ENCODE data around the gene OTOF. TPM values are rescaled to one million over a fixed set of nuclear protein-coding genes. Genes with fewer than 3 reads are reported as not detected.
A peak's percentile ranks its signal among the peaks of the same experiment; 100 is the strongest.

The OTOF gene
- total and polyA plus RNA-seq, 4 donors: 0.03 to 0.09 (median 0.08) TPM; not detected in 1

DNA sequence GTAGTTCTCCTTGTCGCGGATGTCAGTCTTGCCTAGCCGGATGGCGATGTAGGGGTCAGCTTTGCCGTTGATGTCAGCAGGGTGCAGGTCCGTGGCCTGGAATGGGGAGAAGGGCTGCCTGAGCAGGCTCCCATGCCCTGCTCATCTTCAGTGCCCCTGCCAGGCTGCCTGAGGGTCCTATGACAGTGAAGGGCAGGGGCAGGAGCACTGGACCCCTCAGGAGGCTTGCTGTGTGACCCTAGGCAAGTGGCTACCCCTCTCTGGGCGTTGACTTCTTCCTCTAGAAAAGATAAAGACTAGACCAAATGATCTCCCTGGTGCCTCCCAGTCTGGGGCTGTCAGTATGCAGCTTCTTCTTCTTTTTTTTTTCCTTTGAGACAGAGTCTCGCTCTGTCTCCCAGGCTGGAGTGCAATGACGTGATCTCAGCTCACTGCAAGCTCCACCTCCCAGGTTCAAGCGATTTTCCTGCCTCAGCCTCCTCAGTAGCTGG lies 11.9 kb downstream of the OTOF start:
- Histone ChIP-seq H3K4me3 (no peak overlapping the region), H3K4me1 (ENCODE audit: control insufficient read depth in 5 of 5, insufficient read depth in 5 of 5, low read length in 5 of 5) (peaks cover 0 to 2% (median 0%) of the 10 kb centered on the region in 5 donors), H3K9ac (ENCODE audit: insufficient read depth in 1 of 2, low read length in 2 of 2) (no peak overlapping the region), H3K36me3 (ENCODE audit: control insufficient read depth in 4 of 4, insufficient read depth in 4 of 4, low read length in 4 of 4) (no peaks in the 10 kb centered on the region), H3K9me3 (ENCODE audit: control insufficient read depth in 4 of 4, insufficient read depth in 3 of 4, low read length in 3 of 4) (peaks cover 0 to 4% (median 0%) of the 10 kb centered on the region in 4 donors), H3K27me3 (ENCODE audit: control insufficient read depth in 3 of 3, insufficient read depth in 3 of 3, low read length in 2 of 3) (no peaks in the 10 kb centered on the region), H3K27ac (ENCODE audit: low read depth in 1 of 2, low read length in 1 of 2) (no peak overlapping the region)
- WGBS, 2 donors: 90% methylated on average over 10 of the region's 10 CpGs
- TF ChIP-seq, protein P1, sequence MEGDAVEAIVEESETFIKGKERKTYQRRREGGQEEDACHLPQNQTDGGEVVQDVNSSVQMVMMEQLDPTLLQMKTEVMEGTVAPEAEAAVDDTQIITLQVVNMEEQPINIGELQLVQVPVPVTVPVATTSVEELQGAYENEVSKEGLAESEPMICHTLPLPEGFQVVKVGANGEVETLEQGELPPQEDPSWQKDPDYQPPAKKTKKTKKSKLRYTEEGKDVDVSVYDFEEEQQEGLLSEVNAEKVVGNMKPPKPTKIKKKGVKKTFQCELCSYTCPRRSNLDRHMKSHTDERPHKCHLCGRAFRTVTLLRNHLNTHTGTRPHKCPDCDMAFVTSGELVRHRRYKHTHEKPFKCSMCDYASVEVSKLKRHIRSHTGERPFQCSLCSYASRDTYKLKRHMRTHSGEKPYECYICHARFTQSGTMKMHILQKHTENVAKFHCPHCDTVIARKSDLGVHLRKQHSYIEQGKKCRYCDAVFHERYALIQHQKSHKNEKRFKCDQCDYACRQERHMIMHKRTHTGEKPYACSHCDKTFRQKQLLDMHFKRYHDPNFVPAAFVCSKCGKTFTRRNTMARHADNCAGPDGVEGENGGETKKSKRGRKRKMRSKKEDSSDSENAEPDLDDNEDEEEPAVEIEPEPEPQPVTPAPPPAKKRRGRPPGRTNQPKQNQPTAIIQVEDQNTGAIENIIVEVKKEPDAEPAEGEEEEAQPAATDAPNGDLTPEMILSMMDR (IDR thresholded peaks at IDR 0.05; ENCODE audit: control extremely low read depth, extremely low read depth): no peak
- ATAC-seq (ENCODE audit: insufficient read depth, low FRiP score) (no peak), DNase-seq (no peak)

DNA sequence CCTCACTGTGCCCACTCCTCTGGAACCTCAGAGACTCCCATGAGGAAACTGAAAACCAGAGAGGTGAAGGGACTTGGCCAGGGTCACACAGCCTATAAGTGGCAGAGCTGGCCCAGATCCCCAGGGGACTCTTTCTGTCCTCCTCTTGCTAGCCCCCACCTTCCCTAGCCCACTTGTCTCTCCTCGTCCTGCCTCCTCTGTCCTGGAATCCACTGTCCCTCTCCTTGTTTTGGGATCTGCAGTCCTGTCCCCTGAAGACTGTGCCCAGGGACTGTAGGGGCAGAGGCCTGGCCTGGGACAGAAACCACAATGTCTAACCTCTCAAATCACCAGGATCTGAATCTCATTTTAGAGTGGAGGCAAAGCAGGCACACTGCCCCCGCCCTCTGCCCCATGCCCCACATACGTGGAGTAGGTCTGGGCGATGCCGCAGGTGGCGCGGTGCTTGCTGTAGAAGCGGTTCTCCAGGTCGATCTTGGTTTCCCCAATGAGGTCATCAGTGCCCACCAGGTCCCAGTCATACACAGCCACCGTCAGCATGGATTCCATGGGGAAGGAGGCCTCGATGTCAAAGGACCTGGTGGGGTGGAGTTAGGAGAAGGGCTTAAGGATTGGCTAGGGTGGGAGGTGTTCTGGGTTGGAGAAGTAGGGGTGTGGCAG lies 12.5 kb downstream of the OTOF start:
- no peak overlapping the region for H3K27ac ChIP-seq (ENCODE audit: low read depth in 1 of 2, low read length in 1 of 2)
- no peak overlapping the region for H3K9ac ChIP-seq (ENCODE audit: insufficient read depth in 1 of 2, low read length in 2 of 2)
- H3K4me1 ChIP-seq (ENCODE audit: control insufficient read depth in 5 of 5, insufficient read depth in 5 of 5, low read length in 5 of 5): peaks cover 0 to 2% (median 0%) of the 10 kb centered on the region in 5 donors
- DNase-seq: peak in 1 of 3 donors; percentile 4
- peaks cover 0 to 4% (median 0%) of the 10 kb centered on the region in 4 donors for H3K9me3 ChIP-seq (ENCODE audit: control insufficient read depth in 4 of 4, insufficient read depth in 3 of 4, low read length in 3 of 4)
- no peaks in the 10 kb centered on the region for H3K27me3 ChIP-seq (ENCODE audit: control insufficient read depth in 3 of 3, insufficient read depth in 3 of 3, low read length in 2 of 3)
- H3K4me3 ChIP-seq: no peak overlapping the region
- no peak for ATAC-seq (ENCODE audit: insufficient read depth, low FRiP score)
- TF ChIP-seq, protein P1 (IDR thresholded peaks at IDR 0.05; ENCODE audit: control extremely low read depth, extremely low read depth): no peak
- 89 to 93% methylated on average over 11 of the region's 11 CpGs for WGBS, 2 donors
- no peaks in the 10 kb centered on the region for H3K36me3 ChIP-seq (ENCODE audit: control insufficient read depth in 4 of 4, insufficient read depth in 4 of 4, low read length in 4 of 4)

DNA sequence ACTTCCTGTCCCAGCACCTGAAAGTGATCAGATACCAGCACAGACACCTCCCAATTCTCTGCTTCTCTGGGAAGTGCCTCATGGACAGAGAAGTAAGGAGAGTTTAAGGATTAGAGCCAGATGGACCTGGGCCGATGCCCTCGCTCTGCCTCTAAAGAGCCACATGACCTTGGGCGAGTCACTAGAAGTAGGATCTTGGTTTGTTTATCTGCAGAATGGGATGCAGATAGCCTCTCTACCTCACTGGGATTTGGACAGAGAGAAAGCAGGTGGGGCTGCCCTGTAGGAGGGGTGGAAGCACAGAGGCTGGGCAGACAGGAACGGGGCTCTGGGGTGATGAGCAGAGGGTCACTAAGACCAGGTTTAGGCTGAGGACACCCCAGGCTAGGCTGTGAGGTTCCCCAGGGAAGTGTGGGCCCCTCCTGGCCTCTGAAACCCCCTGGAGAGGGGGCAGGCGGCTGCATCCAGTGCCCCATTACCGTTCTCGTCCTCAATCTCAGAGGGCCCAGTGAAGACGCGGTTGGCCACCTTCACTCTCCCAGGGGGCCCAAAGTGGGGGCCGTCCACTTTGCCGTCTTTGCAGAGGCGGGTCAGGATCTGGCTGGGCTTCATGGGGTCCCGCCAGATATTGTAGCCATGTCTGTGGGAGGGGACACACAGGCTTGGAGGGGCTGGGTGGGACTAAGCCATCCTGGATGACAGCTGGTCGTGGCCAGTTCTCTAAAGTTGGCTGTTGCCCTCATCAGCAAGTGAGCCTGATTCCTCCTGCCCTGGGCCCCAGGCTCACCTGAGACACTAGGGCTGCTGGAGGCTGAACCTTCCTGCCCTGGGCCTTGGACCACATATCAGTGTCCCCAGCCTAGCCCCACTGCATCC lies 13.3 kb downstream of the OTOF start:
- ATAC-seq (ENCODE audit: insufficient read depth, low FRiP score): no peak
- 90% methylated on average over 14 of the region's 14 CpGs for WGBS, 2 donors
- Histone ChIP-seq H3K9me3 (ENCODE audit: control insufficient read depth in 4 of 4, insufficient read depth in 3 of 4, low read length in 3 of 4) (peaks cover 0 to 2% (median 0%) of the 10 kb centered on the region in 4 donors), H3K36me3 (ENCODE audit: control insufficient read depth in 4 of 4, insufficient read depth in 4 of 4, low read length in 4 of 4) (no peaks in the 10 kb centered on the region), H3K9ac (ENCODE audit: insufficient read depth in 1 of 2, low read length in 2 of 2) (no peak overlapping the region), H3K4me1 (ENCODE audit: control insufficient read depth in 5 of 5, insufficient read depth in 5 of 5, low read length in 5 of 5) (peaks cover 0 to 2% (median 0%) of the 10 kb centered on the region in 5 donors), H3K27ac (ENCODE audit: low read depth in 1 of 2, low read length in 1 of 2) (no peak overlapping the region), H3K4me3 (no peak overlapping the region), H3K27me3 (ENCODE audit: control insufficient read depth in 3 of 3, insufficient read depth in 3 of 3, low read length in 2 of 3) (no peaks in the 10 kb centered on the region)
- TF ChIP-seq, protein P1 (IDR thresholded peaks at IDR 0.05; ENCODE audit: control extremely low read depth, extremely low read depth): no peak
- peak in 1 of 3 donors; percentile 8 for DNase-seq
